Dermis microvascular lymphatic vessel endothelial cell (primary cell): ENCODE measurements around the gene DUSP28. TPM values are rescaled to one million over a fixed set of nuclear protein-coding genes. Genes with fewer than 3 reads are reported as not detected.

Source experiments
- DNase-seq, 2 donors: peaks; one replicate each; pipeline versions ENCODE4 v3.0.0 to v3.0.0-alpha.2; 2010; ENCODE audit warnings: low read depth in 2 of 2
- total RNA-seq: library from RNA; depleted of rRNA; stranded (reverse); fragments of >200 nt; gene quantifications from 2 replicates; pipeline ENCODE4 v1.2.1, GENCODE V29; 2014

The DUSP28 gene
- total RNA-seq, 1 donor from 2014 or later, result 1.4 TPM

DNA sequence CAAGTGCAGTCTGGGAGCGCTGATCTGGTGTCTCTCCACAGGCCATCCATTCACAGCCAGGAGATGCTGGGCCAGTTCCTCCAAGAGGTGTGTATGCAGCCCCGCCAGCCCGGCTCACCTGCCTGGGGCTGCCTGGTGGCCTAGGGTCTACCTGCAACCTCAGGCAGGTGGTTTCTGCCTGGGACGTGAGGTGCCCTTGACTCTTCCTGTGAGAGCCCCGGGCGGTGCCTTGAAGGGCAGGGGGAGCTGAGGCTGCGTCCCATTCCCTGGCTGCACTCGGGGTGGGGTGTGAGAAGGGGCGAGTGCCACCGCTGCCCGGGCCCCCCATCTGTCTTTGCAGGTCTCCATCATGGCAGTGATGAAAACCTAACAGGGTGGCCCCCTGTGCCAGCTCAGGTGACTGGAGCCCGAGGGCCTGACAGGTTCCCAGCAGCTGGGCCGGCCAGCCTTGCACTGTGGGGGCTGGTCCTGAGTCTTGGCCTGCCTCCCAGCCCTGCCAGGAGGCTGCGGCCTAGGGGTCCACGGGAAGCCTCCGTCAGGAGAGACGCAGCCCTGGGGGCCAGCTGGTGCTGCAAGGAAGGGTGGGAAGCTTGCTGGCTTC is 38.3 kb downstream of the DUSP28 start:
- DNase-seq, result no peak

- DNase-seq, result no peak
These were observed 39.0 kb downstream of the DUSP28 start for GRCh38 chr2:240599141-240599583.

GRCh38 chr2:240600451-240600961 is 40.3 kb downstream of the DUSP28 start:
- DNase-seq, result no peak

DNA sequence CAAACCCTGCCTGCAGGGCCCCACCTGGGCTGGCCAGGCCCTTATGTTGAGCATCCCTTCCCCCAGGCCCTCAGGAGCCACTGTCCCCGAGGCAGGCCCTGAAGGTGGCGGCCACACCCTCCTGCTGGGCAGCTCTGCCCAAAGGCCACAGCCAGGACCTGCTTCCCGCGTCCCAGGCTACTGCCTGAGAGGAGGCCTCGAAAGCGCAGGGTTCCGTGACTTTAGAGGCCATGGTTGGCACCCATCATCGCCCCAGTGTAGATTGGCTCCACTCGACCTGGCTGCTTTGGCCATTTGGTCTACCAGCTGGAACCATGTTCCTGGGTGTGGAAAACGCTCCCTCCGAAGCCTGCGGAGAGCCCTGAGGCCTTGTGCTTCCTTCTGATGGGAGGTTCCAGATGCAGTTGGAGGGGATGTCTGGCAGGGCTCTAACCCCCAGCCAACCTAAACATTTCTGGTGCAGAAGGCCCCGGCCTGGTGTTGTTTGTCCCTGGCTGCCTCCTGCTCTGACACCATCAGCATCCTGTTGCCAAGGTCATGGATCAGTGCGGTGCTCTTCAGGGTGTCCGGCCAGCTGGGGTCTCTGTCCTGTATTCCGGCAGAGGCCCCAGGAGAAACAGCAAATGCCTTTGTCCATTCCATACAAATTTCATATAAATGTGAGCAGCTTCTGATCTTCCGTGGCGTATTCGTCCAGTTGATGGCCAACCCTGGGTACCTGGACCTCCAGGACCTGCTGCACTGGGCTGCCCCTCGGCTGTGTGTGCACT is 41.1 kb downstream of the DUSP28 start:
- peak in 1 of 2 donors; percentile 36 for DNase-seq

DNA sequence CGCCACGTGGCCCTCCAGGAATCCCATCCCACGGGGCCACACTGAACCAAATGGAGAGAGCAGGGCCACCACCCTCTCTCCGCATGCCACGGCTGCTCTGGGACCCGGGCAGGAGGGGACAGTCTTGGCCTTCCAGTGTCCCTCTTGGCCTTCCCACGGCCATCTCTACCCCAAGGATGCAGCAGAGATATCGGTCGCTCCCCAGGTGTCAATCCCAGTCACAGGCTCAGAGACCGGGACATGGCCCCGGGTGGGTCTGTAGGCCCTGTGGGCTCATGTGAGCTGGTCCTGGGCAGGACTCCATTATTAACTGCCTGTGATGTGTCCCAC is 41.6 kb downstream of the DUSP28 start:
- no peak for DNase-seq

- no peak for DNase-seq
These were observed 42.3 kb downstream of the DUSP28 start for GRCh38 chr2:240602266-240603050.

DNA sequence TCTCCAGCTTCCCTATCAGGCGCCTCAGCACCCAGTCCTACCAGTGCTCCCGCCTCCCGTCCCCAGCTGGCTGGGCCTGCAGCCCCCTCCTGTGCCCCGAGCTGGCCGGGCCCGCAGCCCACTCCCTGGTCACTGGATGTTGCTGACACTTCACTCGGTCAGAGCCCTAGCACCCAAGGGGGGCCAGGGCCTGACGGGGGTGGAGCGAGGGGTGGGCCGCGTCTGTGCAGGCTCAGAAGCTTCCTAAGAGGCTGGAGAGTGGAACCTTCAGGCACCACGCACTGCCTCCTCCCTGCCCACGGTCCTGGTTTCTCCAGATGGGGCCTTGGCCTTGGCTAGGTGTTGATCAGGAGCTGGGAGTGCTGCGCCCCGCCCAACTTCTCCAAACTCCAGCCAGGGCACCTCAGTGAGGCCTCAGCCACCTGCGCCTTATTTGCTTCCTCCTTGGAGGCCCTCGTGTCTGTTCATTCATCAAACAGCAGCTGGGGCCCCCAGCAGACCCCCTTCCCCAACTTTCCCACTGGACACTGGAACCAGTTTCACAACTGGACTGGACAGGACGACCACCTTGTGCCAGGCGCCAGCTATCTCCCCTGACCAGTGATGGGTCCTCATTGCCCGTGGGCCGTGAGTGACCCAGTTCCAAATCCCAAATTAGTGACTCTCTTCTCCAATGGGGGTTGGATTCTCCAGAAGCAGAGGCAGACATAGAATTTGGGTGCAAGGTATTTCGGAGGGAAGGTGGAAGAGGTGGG is 43.1 kb downstream of the DUSP28 start:
- DNase-seq, result no peak

DNA sequence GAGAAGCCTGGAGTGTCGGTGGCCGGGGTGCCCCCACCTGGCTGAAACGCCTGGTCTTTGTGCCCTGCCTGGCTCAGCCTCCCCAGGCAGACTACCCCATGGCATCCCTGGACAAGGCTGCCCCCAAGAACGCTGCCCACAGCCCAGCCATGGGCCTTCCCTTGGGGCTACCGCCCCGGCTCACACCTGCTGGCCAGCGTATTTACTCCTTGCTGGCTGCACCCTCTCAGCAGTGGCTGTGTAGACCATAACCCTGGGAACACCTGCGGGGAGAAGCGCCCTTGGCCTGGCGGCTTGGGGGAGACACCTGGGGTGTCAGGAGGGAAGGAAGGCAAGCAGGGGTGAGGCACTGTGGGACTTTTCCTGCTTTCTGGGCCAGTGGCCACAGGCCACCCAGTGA is 43.7 kb downstream of the DUSP28 start:
- no peak for DNase-seq

DNA sequence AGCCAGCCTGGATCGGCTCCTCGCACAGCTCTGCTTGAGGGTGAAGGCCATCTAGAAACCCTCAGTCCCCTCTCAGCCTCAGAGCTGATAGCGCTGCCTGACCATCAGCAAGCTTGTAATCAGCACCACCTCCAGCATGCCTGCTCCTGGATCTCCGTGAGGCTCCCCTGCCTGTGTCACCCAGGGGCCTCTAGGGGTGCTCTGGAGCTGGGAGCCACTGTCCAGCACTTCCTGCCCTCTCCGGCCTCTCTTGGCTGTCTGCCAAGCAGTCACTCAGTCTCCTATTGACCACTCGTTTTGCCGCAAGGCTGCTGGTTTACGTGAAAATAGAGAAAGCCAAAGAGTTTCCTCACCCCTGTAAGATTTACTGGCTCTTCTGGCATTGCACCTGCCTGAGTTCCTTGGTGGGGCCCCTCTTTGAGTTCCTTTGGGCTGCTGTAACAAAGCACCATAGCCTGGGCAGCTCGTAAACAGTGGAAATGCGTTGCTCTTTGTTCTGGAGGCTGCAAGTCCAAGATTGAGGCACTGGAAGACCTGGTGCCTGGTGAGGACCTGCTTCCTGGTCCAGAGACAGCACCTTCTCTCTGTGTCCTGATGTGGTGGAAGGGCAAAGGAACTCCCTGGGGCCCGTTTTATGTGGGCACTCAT is 44.3 kb downstream of the DUSP28 start:
- DNase-seq, result peak; percentile 84 to 87

GRCh38 chr2:240604939-240605716 is 45.0 kb downstream of the DUSP28 start:
- no peak for DNase-seq

DNA sequence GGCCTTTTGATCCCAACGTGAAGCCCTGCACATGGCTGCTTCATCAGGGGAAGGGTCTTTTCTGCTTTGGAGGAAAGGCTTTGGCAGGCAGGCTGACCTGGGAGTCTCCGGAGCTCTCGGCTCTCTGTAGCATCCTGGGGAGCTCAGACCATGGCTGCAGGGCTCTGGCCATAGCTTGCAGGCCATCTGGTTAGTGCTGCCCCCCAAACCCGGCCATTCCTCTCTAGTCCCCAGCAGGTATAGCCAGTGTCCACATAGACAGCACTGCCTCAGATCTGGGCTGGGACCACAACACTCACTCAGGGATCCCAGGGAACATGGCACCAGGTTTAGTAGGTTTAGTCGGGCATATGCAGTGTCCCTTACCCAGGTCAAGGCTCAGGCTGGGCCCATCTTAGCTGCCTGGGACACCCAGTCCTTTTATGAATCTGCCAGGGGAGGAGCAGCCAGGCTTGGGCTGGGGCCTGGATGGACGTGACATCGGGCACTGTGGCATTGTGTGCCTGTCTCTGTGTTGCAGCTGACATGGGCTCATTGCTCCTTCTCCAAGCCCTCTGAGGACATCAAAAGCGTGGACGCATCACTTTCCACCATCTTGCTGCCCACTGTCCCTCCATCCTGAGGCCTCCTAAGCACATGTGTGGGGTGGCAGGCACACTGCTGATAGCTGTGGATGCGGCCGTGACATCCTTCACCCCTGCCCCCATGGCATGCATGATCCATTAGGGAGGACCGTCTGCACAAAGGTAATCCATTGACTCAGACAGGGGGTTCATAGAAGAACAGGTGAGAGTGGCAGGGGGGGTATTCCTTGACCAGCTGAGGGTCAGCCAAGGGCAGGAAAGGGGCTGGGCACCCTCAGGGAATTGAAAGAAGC is 45.9 kb downstream of the DUSP28 start:
- DNase-seq, result no peak

GRCh38 chr2:240611601-240612210 is 51.5 kb downstream of the DUSP28 start:
- no peak for DNase-seq

Other genes starting within 250 kb of the DUSP28 start
- gene GPC1, start 124.7 kb upstream of the DUSP28 start, total RNA-seq, result 12.5 and 14.4 TPM in 2 replicates
- 3.2 and 6.2 TPM in 2 replicates for gene ANKMY1, start 2.4 kb upstream of the DUSP28 start, total RNA-seq
- gene RNPEPL1, start 8.1 kb downstream of the DUSP28 start, total RNA-seq, result 16.2 and 38.6 TPM in 2 replicates
- 20.4 and 22.6 TPM in 2 replicates for gene CAPN10, start 26.4 kb downstream of the DUSP28 start, total RNA-seq
- gene GPR35, start 65.1 kb downstream of the DUSP28 start, total RNA-seq, result 0.13 TPM in 2 replicates
- not detected in 2 replicates for gene AQP12B, start 122.5 kb downstream of the DUSP28 start, total RNA-seq
- not detected in 2 replicates for gene AQP12A, start 131.5 kb downstream of the DUSP28 start, total RNA-seq